CD4-positive, alpha-beta T cell treated with Interleukin-17A for 1 hour (primary cell): ENCODE data around the gene TRABD.

Source experiments
- DNase-seq: peaks from one replicate; pipeline ENCODE4 v3.0.0-alpha.2; 2020

Gene TRABD

GRCh38 chr22:50246242-50247175, 60.8 kb downstream of the TRABD start:
- no peak for DNase-seq

- peak; percentile 84 for DNase-seq
Measured at GRCh38 chr22:50247748-50248147, 62.0 kb downstream of the TRABD start.

- no peak for DNase-seq
Measured at GRCh38 chr22:50248196-50249081, 62.7 kb downstream of the TRABD start.
